Measurements from ENCODE around the gene SESN2.

The SESN2 gene, protein sequence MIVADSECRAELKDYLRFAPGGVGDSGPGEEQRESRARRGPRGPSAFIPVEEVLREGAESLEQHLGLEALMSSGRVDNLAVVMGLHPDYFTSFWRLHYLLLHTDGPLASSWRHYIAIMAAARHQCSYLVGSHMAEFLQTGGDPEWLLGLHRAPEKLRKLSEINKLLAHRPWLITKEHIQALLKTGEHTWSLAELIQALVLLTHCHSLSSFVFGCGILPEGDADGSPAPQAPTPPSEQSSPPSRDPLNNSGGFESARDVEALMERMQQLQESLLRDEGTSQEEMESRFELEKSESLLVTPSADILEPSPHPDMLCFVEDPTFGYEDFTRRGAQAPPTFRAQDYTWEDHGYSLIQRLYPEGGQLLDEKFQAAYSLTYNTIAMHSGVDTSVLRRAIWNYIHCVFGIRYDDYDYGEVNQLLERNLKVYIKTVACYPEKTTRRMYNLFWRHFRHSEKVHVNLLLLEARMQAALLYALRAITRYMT

DNA sequence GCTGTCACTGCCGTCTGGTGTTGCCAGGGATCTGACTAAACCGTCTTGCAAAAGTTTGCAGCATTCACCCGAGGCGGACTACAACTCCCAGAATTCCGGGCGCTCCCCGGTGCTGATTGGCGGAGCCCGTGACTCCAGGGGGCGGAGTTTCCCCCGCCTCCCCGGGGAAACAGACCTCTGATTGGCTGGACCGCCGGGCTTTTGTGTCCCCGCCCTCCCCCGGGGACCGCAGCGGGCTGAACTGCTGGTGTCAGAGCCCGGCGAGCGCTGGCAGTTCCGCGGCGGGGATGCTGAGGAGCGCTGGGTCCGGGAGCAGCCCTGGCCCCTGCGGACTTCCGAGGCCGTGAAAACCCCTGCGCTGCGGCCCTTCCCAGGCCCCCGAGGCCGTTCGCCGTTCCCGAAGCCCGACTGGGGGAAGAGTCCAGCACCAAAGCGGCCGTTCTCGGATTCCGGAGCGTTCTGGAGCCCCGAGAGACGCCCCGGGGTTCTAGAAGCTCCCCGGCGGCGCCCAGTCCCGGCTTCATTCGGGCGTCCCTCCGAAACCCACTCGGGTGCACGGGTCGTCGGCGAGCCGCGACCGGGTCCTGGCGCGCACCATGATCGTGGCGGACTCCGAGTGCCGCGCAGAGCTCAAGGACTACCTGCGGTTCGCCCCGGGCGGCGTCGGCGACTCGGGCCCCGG lies at the start of gene SESN2:
Gene SESN2 (plus strand): TSS at position 267 of the 682 bp plus-strand sequence. CDS start 330 bp downstream, at position 597.
- peak; percentile 99 for DNase-seq (ENCODE audit: low read depth, low spot score)

DNA sequence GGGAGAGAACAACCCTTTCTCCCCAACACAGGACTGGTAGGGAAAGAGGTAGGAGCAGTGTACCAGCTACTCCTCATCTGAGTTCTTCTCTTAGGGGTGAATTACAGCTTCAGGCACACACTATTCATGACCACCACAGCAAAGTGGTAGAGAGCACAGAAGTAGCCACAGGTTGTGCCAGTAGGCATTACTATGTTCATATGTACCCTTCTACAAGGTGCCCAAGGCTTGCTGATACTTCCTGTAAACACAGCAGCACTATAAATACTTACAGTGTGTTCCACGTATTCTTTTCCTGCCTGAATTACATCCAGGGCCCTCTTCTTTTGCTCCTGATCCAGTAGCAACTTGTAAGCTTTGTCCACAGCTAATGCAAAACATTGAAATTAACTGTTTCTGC lies 49.6 kb upstream of the SESN2 start:
- no peak for DNase-seq (ENCODE audit: low read depth, low spot score)

DNA sequence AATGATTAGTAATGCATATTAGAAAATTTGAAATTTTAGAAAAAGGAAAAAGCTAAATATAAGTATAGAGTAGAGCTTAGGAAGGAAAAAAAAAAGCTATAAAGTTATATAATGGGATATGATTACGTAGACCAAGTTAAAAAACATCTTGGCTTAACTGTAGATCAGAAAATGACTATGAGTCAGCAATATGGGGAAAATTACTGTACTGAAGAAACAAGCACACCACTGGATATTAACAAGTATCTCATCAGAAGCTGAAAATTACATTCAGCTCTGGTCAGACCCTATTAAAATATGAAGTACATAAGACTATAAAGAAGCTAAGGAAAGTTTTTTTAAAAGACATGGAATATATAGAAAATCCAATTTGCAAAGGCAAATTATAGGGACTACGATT lies 46.0 kb upstream of the SESN2 start:
- DNase-seq (ENCODE audit: low read depth, low spot score) = no peak

DNA sequence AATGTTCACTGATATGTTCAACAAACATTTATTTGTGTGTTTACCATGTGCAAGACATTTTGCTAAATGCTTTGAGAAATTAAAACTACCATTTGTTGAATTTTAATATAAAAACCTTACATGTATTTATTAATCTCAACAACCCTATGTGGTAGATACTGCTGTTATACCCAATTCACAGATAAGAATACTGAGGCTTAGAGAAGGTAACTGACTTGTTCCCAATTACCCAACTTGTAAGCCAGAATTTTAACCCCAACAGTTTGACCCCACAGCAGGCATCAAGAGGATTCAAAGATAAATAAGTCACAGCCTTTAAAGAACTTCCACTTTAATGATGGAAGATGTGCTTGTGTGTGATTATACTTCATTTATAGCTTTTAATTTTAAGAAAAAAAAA lies 30.2 kb upstream of the SESN2 start:
- no peak for DNase-seq (ENCODE audit: low read depth, low spot score)

DNA sequence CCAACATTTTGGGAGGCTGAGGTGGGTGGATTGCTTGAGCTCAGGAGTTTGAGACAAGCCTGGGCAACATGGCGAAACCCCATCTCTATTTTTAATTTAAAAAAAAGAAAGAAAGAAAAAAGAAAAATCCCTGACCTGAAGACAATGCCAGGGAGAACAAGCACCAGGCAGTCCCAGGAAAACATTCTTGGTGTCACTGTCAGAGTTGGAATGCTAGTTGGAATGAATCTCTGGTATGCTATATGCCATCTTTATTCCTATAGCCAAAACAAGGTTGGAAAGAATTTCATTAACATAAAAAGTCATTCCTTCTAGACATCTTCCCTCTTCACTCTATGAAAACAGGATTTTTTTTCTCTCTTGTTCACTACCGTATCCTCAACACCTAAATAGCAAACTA lies 29.3 kb upstream of the SESN2 start:
- DNase-seq (ENCODE audit: low read depth, low spot score) = no peak

DNA sequence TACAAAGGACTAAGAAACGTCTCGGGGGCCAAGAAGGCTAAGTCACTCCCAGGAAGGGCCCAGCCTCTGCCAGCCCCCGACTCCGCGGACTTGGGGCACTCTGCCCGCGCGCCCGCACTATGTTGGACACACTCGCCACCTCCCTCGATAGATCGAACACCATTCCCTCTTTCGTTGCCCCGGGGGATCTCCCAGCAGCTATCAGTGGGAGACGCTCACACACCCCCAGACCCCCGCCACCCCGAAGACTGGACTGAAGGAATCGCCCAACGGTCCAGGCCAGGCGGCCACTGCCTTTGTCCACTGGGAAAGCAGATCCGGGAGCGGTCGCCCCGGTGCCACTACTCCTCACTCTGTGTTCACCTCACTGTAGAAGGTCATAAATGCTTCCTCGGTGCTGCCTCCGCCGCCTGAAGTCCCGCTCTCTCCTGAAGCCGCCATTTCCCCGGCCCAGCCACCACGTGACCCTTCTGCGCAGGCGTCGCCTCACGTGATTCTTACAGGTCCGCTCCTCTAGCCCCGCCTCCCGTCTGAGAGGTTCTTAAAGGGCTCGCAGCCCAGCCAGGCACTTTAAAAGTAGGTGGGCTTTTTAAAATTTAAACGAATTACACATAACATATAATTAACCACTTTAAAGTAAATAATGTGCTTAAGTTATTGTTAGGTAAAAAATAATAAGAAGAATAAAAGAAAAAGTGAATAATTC lies 26.6 kb upstream of the SESN2 start, which contains the start of gene DNAJC8:
Gene DNAJC8 (minus strand): TSS at position 472 of the 706 bp plus-strand sequence. CDS start 31 bp downstream, at position 441.
- peak; percentile 96 for DNase-seq (ENCODE audit: low read depth, low spot score)

DNA sequence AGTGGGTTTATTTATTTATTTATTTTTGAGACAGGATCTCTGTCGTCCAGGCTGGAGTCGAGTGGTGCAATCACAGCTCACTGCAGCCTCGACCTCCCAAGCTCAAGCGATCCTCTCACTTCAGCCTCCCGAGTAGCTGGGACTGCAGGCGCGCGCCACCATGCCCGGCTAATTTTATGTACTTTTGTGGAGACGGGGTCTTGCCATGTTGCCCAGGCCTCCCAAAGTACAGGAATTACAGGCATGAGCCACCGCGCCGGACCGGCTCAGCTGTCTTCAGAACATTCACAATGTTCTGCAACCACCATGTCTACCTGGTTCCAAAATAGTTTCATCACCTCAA lies 26.1 kb upstream of the SESN2 start:
- no peak for DNase-seq (ENCODE audit: low read depth, low spot score)

DNA sequence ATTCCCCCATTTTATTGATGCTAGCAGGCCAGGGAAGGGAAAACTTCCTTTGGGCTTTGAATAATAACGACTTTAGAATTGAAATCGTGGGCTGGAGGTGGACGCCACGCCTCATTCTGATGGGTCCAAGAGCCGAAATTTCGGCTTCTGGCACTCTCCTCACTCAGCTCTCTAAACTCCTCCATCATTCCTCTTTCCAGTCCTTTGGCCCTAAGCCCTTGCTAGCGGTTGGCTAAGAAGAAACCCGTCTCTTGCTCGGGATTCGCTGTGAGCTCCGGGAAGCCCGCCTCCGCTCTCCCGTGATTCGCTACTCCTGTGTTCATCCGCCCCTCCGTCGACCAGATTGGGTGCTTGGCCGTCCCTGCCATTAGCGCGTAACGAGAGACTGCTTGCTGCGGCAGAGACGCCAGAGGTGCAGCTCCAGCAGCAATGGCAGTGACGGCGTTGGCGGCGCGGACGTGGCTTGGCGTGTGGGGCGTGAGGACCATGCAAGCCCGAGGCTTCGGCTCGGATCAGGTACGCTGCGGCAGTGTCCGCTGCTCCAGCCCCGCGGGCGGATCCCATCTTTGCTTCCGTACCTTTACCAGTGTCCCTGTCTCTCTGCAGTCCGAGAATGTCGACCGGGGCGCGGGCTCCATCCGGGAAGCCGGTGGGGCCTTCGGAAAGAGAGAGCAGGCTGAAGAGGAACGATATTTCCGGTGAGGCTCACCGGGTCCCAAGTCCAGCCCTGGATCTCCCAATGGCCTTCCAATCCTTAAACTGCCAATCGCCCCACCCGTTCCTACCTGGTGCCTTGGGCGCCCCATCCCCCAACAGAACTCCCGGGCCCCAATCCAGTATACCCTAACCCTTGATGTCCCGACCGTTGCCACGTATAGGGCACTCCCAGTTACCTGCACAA lies 23.3 kb upstream of the SESN2 start, which contains the start of gene ATP5IF1:
Gene ATP5IF1 (plus strand): TSS at position 370 of the 901 bp plus-strand sequence. CDS start 60 bp downstream, at position 430.
- peak; percentile 99 for DNase-seq (ENCODE audit: low read depth, low spot score)

DNA sequence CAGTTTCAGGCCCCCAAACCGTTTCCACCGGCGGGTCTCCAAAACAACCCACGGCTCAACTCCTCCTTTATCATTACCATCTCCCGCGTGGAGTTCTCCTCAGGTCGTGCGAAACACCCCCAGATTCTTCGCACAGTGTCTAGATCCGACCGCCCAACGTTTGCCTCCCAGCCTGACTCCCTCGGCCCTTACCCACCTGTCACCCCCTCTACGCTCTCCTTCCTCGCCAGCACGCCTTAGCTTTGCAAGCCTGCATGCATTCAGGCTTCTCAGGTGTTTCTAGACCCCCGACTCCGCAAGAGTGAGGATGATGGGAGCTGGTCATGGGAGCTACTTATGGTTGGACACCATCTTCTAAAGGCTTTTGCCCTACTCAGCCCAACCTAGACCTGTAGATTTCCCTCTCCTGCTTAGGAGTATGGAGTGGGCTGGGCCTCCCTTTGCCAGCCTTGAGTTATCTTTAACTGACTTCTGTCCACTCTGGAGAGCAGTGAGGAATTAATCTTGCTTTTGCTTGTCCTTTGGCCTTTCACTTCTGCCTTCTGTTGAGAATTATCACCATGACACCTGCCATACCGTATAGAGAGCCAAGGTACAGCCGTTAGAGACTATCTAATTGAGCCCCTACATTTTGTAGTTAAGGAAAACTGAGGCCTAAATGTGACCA lies 22.5 kb upstream of the SESN2 start:
- peak; percentile 15 for DNase-seq (ENCODE audit: low read depth, low spot score)

DNA sequence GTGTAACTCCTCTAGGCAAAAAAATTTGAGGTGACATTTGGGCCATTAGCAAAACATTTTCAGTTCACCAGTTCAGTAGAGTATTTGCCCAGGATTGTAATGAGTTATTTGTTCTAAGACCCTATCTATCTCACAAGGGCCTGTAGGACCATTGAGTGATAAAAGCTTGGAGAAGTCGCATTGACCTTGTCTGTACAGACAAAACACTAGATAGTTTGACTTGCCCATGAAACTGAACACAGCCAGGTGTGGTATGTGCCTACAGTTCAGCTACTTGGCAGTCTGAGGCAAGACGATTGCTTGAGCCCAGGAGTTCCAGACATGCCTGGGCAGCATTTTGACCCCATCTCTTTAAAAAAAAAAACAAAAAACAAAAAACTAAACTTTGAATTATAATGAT lies 20.3 kb upstream of the SESN2 start:
- DNase-seq (ENCODE audit: low read depth, low spot score) = peak; percentile 12

DNA sequence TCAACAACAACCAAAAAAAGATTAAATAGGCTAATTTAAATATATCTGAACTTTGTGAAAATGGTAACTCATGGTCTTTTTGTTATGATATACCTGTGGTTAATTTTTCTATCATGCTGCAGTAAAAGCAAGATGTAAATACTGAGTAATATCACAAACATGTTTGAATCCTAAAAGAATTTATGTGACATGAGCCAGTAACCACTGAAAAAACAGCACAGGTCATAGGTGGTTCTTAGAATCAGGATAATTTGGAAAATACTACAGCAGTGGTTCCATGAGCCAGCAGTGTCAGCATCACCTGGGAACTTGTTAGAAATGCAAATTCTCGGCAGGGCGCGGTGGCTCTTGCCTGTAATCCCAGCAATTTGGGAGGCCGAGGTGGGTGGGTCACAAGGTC lies 19.3 kb upstream of the SESN2 start:
- DNase-seq (ENCODE audit: low read depth, low spot score) = no peak

DNA sequence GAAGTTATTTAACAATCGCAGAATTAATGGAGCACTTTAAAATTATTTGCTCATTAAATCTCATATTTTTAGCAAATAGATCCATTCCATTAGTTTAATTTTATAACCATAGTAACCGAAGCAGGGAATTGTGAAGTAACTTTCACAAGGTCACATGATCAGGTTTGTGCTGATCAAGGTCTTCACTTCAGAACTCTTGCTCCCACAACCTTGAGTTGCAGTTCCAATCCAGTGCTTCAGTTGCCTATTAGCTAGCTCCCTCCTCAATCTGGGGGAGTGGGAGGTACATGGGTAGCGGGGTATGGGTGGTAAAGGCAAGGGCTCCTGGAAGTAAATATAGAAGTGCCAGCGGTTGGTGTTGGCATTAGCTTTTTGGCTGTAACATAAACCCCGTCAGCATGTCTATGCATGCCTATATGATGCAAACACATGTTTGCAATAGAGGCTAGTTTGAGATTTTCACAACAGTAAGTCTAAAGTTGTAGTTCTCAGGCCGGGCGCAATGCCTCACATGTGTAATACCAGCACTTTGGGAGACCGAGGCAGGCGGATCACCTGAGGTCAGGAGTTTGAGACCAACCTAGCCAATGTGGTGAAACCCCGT lies 17.6 kb upstream of the SESN2 start:
- DNase-seq (ENCODE audit: low read depth, low spot score) = no peak

DNA sequence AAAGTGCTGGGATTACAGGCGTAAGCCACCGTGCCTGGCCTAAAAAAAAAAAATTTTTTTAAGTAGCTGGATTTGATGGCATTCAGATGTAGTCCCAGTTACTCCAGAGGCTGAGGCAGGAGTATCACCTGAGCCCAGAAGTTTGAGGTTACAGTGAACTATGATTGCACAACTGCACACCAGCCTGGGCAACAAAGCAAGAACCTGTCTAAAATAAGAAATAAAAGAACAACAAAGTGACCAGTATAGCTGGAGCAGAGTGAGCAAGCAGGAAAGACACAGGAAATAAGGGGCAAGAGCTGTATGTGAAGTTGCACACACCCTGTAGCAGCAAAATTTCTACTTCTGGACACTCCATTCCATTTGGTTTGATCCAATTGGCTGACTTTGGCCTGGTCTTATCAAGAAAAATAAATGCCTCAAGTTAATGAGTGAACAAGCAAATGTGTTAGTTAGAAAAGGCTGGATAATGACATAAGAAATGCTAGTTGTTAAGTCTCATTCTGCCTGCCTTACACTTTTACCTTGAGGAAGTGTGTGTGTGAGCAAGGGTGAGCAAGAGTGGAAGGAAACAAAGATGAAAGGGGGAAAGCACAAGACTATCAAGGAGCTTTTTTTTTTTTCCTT lies 15.5 kb upstream of the SESN2 start:
- DNase-seq (ENCODE audit: low read depth, low spot score) = no peak

DNA sequence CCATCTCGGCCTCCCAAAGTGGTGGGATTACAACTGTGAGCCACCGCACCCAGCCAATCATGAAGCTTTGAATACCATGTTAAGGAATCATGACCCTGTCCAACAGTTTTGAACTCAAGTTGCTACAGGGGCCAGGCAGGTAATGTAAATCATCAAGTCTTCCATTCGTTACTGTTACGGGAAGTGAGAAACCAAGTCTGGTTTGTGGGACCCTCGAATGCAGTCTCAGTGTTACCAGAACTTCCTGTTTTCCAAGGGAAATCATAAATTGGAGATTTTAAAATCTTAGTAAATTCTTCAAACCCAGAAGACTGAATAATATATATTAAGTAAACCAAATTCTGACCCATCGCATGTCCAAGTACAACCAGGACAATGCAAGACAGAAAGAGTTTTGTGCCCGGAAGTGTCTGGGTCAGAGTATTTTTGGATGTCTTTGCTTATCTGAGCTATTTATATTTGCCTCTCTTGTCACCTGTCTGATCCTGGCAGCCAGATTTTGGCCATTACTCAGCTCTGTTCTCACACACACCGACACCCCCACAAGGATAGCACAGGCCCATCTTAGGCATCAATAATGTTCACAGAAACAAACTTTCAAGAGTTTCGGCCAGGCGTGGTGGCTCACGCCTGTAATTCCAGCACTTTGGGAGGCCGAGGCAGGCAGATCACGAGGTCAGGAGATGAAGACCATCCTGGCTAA lies 14.6 kb upstream of the SESN2 start:
- no peak for DNase-seq (ENCODE audit: low read depth, low spot score)

DNA sequence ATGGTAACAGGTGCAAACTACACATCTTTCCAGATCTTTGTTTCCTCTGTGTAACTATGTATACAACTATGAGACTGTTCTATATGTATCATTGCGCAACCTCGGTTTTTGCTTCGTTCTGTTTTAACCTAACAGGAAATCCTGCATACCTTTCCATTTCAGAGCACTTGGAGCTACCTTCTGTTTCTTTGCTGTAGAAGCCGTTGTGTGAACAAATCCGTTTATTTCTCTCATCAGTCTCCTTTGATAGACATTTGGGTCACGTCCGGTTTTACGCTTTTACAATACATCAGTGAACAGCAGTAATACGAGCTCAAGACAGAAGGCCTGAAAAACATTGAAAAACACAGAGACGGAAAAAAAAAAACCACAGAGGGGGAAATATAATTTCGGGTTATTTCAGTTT lies 12.9 kb upstream of the SESN2 start:
- peak; percentile 21 for DNase-seq (ENCODE audit: low read depth, low spot score)

DNA sequence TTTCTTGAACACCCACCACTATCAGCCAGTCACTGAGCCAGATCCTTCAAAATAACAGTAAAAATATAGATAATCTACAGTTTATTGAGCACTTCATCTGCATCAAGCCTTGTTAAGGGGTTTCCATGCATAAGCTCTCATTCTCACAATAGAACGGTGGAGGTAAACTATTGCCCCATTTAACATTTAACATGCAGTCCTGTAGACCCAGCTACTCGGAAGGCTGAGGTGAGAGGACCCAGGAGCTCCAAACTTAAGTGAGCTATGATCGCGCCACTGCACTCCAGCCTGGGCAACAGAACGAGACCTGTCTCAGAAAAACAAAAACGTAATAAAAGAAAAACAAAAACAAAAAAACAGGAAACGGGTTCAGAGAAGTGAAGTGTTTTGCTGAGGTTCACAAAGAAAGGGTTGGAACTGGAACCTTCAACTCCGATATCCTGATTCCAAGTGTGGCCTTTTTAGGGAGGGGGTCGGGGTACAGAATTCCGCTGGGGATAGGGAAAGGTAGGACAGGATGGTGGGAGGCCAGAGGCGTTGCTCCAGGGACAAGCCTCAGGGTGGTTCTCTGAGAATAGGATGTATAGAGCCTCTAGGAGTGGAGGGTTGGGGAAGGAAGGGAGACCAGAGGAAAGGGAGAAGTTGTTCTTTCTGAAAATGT lies 11.6 kb upstream of the SESN2 start:
- no peak for DNase-seq (ENCODE audit: low read depth, low spot score)

DNA sequence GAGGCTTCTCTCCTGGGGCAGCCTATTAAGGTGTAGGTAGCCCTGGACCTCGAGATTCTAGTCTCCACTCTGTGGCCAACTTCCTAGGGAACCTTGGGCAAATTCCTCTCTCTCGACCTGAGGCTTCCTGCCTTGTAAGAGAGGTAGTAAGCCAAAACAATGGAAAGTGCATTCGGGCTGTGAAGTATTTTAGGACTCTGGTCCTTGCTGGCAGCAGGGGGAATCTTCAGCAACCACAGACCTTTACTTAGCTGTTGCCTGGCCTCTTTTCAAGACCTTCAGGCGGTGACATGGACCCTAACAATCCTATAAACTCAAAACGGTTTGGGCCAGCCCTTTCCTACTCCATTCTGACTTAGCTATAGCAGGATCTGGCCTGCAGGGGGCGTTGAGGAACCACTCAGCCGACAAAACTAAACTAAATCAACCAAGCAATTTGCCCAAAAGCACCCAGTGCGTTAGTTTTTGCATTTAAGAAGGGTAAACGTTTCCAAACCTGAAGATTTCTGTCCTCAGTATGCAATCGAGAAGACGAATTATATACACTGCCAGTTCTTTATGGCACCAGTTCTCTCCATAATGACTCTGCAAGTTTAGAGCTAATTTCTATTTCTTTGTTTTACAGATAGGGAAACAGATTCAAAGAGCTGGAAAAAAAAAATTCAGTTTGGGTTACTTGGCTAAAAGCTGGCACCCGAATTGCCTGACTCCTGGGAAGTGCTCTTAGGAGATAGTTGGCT lies 10.9 kb upstream of the SESN2 start:
- DNase-seq (ENCODE audit: low read depth, low spot score) = peak; percentile 89

Data from astrocyte of the hippocampus (primary cell).